Caco-2 (cell line): Measurements from ENCODE around the gene NPTXR. TPM values are rescaled to one million over a fixed set of nuclear protein-coding genes. Genes with fewer than 3 reads are reported as not detected.

ENCODE experiments used
- BruUV-seq: library from RNA; stranded (reverse); fragments of 400-500 nt; replicated peaks from 2 replicates; lab custom pipeline; 2021; lab: Mats Ljungman, UMichigan
- CTCF ChIA-PET: fragments of 300-600 bp; sonication (Branson Sonifier 250); formaldehyde crosslinking; loops from one replicate; lab custom pipeline; 2022; ENCODE audit warnings: antibody characterized with exemption; lab: Charles Lee
- POLR2A ChIA-PET: fragments of 300-600 bp; sonication (Branson Sonifier 250); formaldehyde crosslinking; loops from one replicate; lab custom pipeline; 2022; ENCODE audit warnings: antibody characterized with exemption; lab: Charles Lee
- DNase-seq, 2 experiments: peaks; one replicate each; pipeline versions ENCODE4 v3.0.0 to v3.0.0-alpha.2; 2020 to 2022
- H3K27me3 ChIP-seq: replicated peaks from 2 replicates; pipeline ENCODE4 v1.6.0; 2011; ENCODE audit warnings: low read length; ENCODE audit not compliant: control insufficient read depth, insufficient read depth
- H3K36me3 ChIP-seq: 2 replicates; pipeline ENCODE4 v1.5.1; 2011; ENCODE audit warnings: low read length; ENCODE audit not compliant: control insufficient read depth, insufficient read depth
- H3K4me1 ChIP-seq: fragments of 250-450 bp; sonication (Bioruptor Pico); 2 replicates; pipeline ENCODE4 v1.5.1; 2020; ENCODE audit warnings: mild to moderate bottlenecking
- H3K4me3 ChIP-seq: 2 replicates; pipeline ENCODE4 v1.5.1; 2011; ENCODE audit warnings: low read depth, mild to moderate bottlenecking, control low read depth, low read length
- H3K9me3 ChIP-seq: fragments of 250-450 bp; sonication (Bioruptor Pico); 2 replicates; pipeline ENCODE4 v1.5.1; 2020; ENCODE audit warnings: mild to moderate bottlenecking, moderate library complexity
- H3K27ac Mint-ChIP-seq: one replicate; pipeline ENCODE4 v1.8.0; 2022; ENCODE audit warnings: mixed read lengths; ENCODE audit not compliant: unreplicated experiment
- H3K27me3 Mint-ChIP-seq: one replicate; pipeline ENCODE4 v1.8.0; 2022; ENCODE audit warnings: mixed read lengths; ENCODE audit not compliant: insufficient read depth, unreplicated experiment
- H3K36me3 Mint-ChIP-seq: one replicate; pipeline ENCODE4 v1.8.0; 2022; ENCODE audit warnings: mild to moderate bottlenecking, mixed read lengths; ENCODE audit not compliant: insufficient read depth, unreplicated experiment
- H3K4me1 Mint-ChIP-seq: one replicate; pipeline ENCODE4 v1.8.0; 2022; ENCODE audit warnings: low read depth, mixed read lengths; ENCODE audit not compliant: unreplicated experiment
- H3K4me3 Mint-ChIP-seq: one replicate; pipeline ENCODE4 v1.8.0; 2022; ENCODE audit warnings: mild to moderate bottlenecking, moderate library complexity, mixed read lengths; ENCODE audit not compliant: unreplicated experiment
- H3K9me3 Mint-ChIP-seq: one replicate; pipeline ENCODE4 v1.8.0; 2022; ENCODE audit warnings: mixed read lengths; ENCODE audit not compliant: unreplicated experiment
- intact Hi-C: fragments of 100-400 bp; cut with micrococcal nuclease; formaldehyde crosslinking; loops from one replicate; pipeline ENCODE4 v1.10.0; 2022; ENCODE audit not compliant: unreplicated experiment
- total RNA-seq: library from RNA; stranded (reverse); gene quantifications from 2 replicates; pipeline ENCODE4 v1.2.3, GENCODE V29; 2022
- TF ChIP-seq, protein P1 (sequence below), 2 experiments: fragments of 200-600 bp in 1 of 2; IDR thresholded peaks; 1 replicate in 1 of 2; 2 replicates in 1 of 2; pipeline versions ENCODE4 v1.5.1 to v1.8.0; 2011 to 2022; ENCODE audit warnings: antibody characterized with exemption in 1 of 2, control low read depth in 1 of 2, inconsistent platforms in 1 of 2, low read depth in 1 of 2, low read length in 1 of 2, mild to moderate bottlenecking in 1 of 2, moderate library complexity in 1 of 2; ENCODE audit not compliant: insufficient read depth in 1 of 2, severe bottlenecking in 1 of 2, unreplicated experiment in 1 of 2

The NPTXR gene
- total RNA-seq, 1 experiment from 2014 or later: 16.4 TPM

DNA sequence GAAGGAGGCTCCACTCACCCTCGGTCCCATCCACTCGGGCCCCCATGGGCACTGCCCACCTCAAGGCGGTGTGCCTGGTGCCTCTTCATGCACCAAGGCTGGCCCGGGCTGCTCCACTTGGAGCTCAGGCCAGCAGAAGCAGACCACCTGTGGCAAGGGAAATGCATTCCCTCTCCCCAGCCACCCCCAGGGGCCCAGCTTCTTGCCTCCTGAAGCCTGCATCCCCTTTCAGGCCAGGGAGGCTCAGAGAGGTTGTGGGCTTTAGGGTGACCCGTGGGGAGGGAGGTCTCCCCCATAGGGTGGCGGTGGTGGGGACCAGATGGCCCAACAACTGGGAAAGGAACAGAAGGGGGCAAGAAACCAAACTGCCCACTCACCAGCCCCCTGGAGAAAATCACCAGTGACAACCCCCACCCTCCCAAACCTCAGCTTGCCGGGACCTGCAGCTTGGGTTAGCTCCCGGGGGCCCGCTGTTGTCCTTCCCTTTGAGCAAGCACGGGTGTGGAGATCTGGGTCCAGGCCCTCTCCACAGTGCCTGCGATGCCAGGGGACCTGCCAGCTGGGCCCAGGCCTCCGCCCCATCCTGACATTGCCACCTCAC is 19.8 kb upstream of the NPTXR start:
- H3K9me3 Mint-ChIP-seq: no peaks in the 10 kb centered on the region
- Histone ChIP-seq H3K4me3 (no peak overlapping the region), H3K36me3 (0 out of 2 replicates have a peak, but pooled peaks cover 2% of the 10 kb centered on the region), H3K9me3 (no peaks in the 10 kb centered on the region), H3K4me1 (no peaks in the 10 kb centered on the region), H3K27me3 (no peaks in the 10 kb centered on the region)
- ChIA-PET POLR2A (interaction anchor here (0.7 kb wide), 1 partner anchor 58 kb away, joined by 4 read pairs; no protein-coding TSS in a partner anchor), CTCF (interaction anchor here (0.5 to 0.6 kb wide), 3 partner anchors 87 to 849 kb away, joined by 3 to 6 read pairs (median 4); no protein-coding TSS in a partner anchor)
- intact Hi-C loops: no loop called here
- H3K4me1 Mint-ChIP-seq: peaks cover under 1% of the 10 kb centered on the region
- peaks cover 57% of the 10 kb centered on the region for H3K36me3 Mint-ChIP-seq
- no peak overlapping the region for H3K4me3 Mint-ChIP-seq
- peak overlapping the region; percentile 60 for H3K27ac Mint-ChIP-seq
- BruUV-seq: TSS peak; percentile 6
- H3K27me3 Mint-ChIP-seq: no peaks in the 10 kb centered on the region
- DNase-seq: no peak
- TF ChIP-seq, protein P1, sequence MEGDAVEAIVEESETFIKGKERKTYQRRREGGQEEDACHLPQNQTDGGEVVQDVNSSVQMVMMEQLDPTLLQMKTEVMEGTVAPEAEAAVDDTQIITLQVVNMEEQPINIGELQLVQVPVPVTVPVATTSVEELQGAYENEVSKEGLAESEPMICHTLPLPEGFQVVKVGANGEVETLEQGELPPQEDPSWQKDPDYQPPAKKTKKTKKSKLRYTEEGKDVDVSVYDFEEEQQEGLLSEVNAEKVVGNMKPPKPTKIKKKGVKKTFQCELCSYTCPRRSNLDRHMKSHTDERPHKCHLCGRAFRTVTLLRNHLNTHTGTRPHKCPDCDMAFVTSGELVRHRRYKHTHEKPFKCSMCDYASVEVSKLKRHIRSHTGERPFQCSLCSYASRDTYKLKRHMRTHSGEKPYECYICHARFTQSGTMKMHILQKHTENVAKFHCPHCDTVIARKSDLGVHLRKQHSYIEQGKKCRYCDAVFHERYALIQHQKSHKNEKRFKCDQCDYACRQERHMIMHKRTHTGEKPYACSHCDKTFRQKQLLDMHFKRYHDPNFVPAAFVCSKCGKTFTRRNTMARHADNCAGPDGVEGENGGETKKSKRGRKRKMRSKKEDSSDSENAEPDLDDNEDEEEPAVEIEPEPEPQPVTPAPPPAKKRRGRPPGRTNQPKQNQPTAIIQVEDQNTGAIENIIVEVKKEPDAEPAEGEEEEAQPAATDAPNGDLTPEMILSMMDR (IDR thresholded peaks at IDR 0.05; ENCODE audit: insufficient read depth in 1 of 2, low read depth in 1 of 2, low read length in 1 of 2, severe bottlenecking in 1 of 2, unreplicated experiment in 1 of 2): no peak

DNA sequence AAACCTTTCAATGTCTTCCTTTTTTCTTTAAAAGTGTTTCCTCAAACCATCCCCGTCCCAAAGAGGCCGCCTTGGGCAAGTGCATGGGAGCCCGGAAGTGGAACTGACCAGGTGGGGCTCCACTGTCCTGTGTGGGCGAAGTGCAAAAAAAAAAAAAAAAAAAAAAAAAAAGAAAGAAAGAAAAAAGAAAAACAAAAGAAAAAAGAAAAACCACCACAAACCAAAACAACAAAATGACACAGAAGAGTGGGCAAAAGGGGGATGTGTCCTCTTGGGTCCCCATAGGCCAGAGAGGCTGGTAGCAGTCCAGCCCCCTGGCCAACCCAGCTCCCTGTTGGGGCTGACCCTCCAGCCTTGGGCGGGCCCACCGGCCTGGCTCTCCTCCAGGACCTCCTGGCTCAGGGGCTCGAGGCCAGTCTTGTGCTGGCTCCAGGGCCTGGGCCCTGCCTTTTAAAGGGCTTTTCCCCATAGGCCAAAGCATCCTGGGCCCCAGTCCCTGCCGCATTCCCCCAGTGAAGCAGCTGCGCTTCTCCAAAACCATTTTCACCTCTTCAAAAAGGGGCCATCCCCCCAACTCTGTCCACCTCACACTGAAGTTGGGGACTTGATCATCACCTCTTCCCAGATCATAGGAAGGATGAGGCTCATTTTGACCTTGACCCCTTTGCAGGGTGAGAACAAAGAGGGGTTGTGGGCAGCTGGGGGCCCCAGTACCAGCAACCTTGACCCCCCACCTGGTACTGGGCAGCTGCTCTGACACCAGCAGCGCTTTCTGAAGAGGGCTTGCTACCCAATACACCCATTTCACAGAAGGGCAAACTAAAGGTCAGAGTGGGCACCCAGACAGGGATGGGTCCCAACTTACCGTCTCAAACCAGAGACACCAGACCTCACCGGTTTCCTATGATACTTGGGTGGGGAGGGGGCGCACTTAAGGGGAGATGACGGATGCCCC is 18.8 kb upstream of the NPTXR start:
- peaks cover 7% of the 10 kb centered on the region for H3K4me1 Mint-ChIP-seq
- BruUV-seq: no TSS peak
- H3K27me3 Mint-ChIP-seq: no peaks in the 10 kb centered on the region
- DNase-seq: no peak
- H3K4me3 Mint-ChIP-seq: no peak overlapping the region
- no peaks in the 10 kb centered on the region for H3K9me3 ChIP-seq
- H3K4me1 ChIP-seq: peaks cover 8% of the 10 kb centered on the region; the same call in 1 of the 2 replicates
- TF ChIP-seq, protein P1 (IDR thresholded peaks at IDR 0.05; ENCODE audit: insufficient read depth in 1 of 2, low read depth in 1 of 2, low read length in 1 of 2, severe bottlenecking in 1 of 2, unreplicated experiment in 1 of 2): no peak
- no peaks in the 10 kb centered on the region for H3K36me3 ChIP-seq
- no peaks in the 10 kb centered on the region for H3K9me3 Mint-ChIP-seq
- peaks cover 60% of the 10 kb centered on the region for H3K36me3 Mint-ChIP-seq
- intact Hi-C loops: no loop called here
- POLR2A ChIA-PET: interaction anchor here (0.6 kb wide), 1 partner anchor 163 kb away, joined by 4 read pairs; no protein-coding TSS in a partner anchor
- H3K4me3 ChIP-seq: no peak overlapping the region
- CTCF ChIA-PET: no interaction called here
- no peak overlapping the region for H3K27ac Mint-ChIP-seq
- H3K27me3 ChIP-seq: no peaks in the 10 kb centered on the region

DNA sequence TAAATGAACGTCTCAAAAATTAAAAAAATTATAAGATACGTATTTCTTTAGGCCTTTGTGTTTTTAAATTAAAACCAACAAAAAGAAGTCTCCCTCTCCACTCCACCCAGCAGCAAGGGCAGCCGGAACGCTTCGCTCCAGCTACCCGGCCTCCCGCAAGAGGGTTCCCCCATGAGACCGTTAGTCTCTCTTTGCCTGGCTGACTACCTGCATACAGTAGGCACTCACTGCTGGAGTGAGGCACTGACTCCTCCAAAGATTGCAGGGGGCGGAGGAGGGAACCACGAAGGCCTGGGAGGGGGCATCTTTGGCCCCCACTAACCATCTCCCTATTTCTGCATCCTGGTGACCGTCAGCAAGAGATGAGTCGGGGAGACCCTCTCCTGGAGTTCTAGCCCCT is 18.1 kb upstream of the NPTXR start:
- no TSS peak for BruUV-seq
- peaks cover 60% of the 10 kb centered on the region for H3K36me3 Mint-ChIP-seq
- peaks cover 7% of the 10 kb centered on the region for H3K4me1 Mint-ChIP-seq
- H3K4me3 ChIP-seq: no peak overlapping the region
- intact Hi-C loops: no loop called here
- TF ChIP-seq, protein P1 (IDR thresholded peaks at IDR 0.05; ENCODE audit: insufficient read depth in 1 of 2, low read depth in 1 of 2, low read length in 1 of 2, severe bottlenecking in 1 of 2, unreplicated experiment in 1 of 2): no peak
- H3K27ac Mint-ChIP-seq: no peak overlapping the region
- H3K4me1 ChIP-seq: peaks cover 8% of the 10 kb centered on the region; the same call in 1 of the 2 replicates
- ChIA-PET POLR2A (interaction anchor here (0.5 kb wide), 1 partner anchor 1420 kb away, joined by 3 read pairs; no protein-coding TSS in a partner anchor), CTCF (interaction anchor here (0.6 kb wide), 1 partner anchor 346 kb away, joined by 3 read pairs; no protein-coding TSS in a partner anchor)
- DNase-seq: no peak
- H3K27me3 ChIP-seq: no peaks in the 10 kb centered on the region
- H3K4me3 Mint-ChIP-seq: no peak overlapping the region
- no peaks in the 10 kb centered on the region for H3K36me3 ChIP-seq
- H3K27me3 Mint-ChIP-seq: no peaks in the 10 kb centered on the region
- H3K9me3 Mint-ChIP-seq: no peaks in the 10 kb centered on the region
- no peaks in the 10 kb centered on the region for H3K9me3 ChIP-seq
